Common myeloid progenitor, CD34-positive (primary cell): ENCODE data around the gene PSG5.
"Not testable (repeated sequence)": the region's sequence is repeated elsewhere in the genome, so short reads cannot be mapped to it uniquely, and the experiment has no call there.

ENCODE experiments used
- CTCF ChIA-PET: fragments of 350-600 bp; sonication (Branson Sonifier 250); formaldehyde crosslinking; loops from one replicate; lab custom pipeline; 2021; ENCODE audit warnings: antibody characterized with exemption; lab: Charles Lee
- POLR2A ChIA-PET: fragments of 350-600 bp; sonication (Branson Sonifier 250); formaldehyde crosslinking; loops from one replicate; lab custom pipeline; 2021; ENCODE audit warnings: antibody characterized with exemption; lab: Charles Lee
- DNase-seq, 3 donors: peaks; one replicate each; pipeline versions ENCODE4 v3.0.0 to v3.0.0-alpha.2; 2013
- H3K27ac ChIP-seq, 2 experiments: 1 replicate in 1 of 2; 2 replicates in 1 of 2; pipeline ENCODE4 v1.7.0; 2013; ENCODE audit warnings: inconsistent platforms in 2 of 2, low read length in 2 of 2, mild to moderate bottlenecking in 2 of 2, low read depth in 1 of 2, moderate library complexity in 1 of 2; ENCODE audit not compliant: severe bottlenecking in 2 of 2, insufficient read depth in 1 of 2, poor library complexity in 1 of 2
- H3K27me3 ChIP-seq, 5 experiments: replicated peaks in 2 of 5; 1 replicate in 3 of 5; 2 replicates in 2 of 5; pipeline versions ENCODE4 v1.6.1 to v1.7.0; 2013; ENCODE audit warnings: low read length in 4 of 5, mild to moderate bottlenecking in 2 of 5, moderate library complexity in 2 of 5, inconsistent platforms in 1 of 5; ENCODE audit not compliant: insufficient read depth in 5 of 5, control insufficient read depth in 4 of 5
- H3K36me3 ChIP-seq, 4 experiments: 1 replicate in 2 of 4; 2 replicates in 2 of 4; pipeline versions ENCODE4 v1.6.1 to v1.7.0; 2013; ENCODE audit warnings: low read length in 3 of 4, control low read depth in 1 of 4, mild to moderate bottlenecking in 1 of 4; ENCODE audit not compliant: control insufficient read depth in 4 of 4, insufficient read depth in 4 of 4
- H3K4me1 ChIP-seq, 4 experiments: 1 replicate in 3 of 4; 2 replicates in 1 of 4; pipeline versions ENCODE4 v1.6.1 to v1.7.1; 2013; ENCODE audit warnings: low read length in 3 of 4, mild to moderate bottlenecking in 3 of 4, control low read depth in 1 of 4, inconsistent platforms in 1 of 4, moderate library complexity in 1 of 4; ENCODE audit not compliant: control insufficient read depth in 4 of 4, insufficient read depth in 4 of 4; ENCODE audit errors: control extremely low read depth in 1 of 4
- H3K4me3 ChIP-seq, 7 experiments: 1 replicate in 4 of 7; 2 replicates in 3 of 7; pipeline versions ENCODE4 v1.5.1 to v1.7.0; 2013; ENCODE audit warnings: mild to moderate bottlenecking in 7 of 7, low read length in 6 of 7, moderate library complexity in 6 of 7, inconsistent platforms in 2 of 7, low read depth in 2 of 7, control low read depth in 1 of 7; ENCODE audit not compliant: insufficient read depth in 4 of 7, control insufficient read depth in 1 of 7; ENCODE audit errors: extremely low read depth in 1 of 7
- H3K9me3 ChIP-seq, 5 experiments: 1 replicate in 4 of 5; 2 replicates in 1 of 5; pipeline versions ENCODE4 v1.6.1 to v1.7.1; 2013; ENCODE audit warnings: low read length in 4 of 5, mild to moderate bottlenecking in 2 of 5, inconsistent platforms in 1 of 5, low read depth in 1 of 5, moderate library complexity in 1 of 5; ENCODE audit not compliant: control insufficient read depth in 4 of 5, insufficient read depth in 2 of 5; ENCODE audit errors: control extremely low read depth in 1 of 5
- WGBS: methylation state at CpG from one replicate; pipeline ENCODE4 v1.1.5; 2013; ENCODE audit not compliant: insufficient coverage; 5-methylcytosine and 5-hydroxymethylcytosine counted together

The PSG5 gene

DNA sequence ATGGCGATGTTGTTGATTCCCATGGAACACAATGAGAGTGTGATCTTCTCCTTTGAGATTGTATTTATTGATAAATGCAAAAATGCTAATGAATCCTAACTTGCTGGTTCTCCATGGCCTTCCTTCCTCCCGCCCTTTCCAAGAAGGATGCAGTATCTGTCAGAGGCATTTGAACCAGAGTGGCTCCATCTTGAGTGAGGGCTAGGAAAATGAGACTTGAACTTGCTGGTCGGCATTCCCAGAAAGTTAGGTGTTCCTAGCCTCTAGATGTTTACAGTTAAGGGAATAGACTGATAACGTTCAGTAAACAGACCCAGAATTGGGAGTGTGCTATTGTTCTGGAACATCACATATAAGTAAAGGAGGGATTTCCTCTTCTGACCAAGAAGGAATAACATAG is 59.6 kb downstream of the PSG5 start:
- Histone ChIP-seq H3K9me3 (no peaks in the 10 kb centered on the region), H3K4me3 (no peak overlapping the region), H3K4me1 (no peaks in the 10 kb centered on the region), H3K27ac (no peak overlapping the region), H3K27me3 (no peaks in the 10 kb centered on the region), H3K36me3 (no peaks in the 10 kb centered on the region)
- DNase-seq: no peak
- POLR2A ChIA-PET: no interaction called here
- CTCF ChIA-PET: no interaction called here
- 94% methylated on average over 3 of the region's 4 CpGs for WGBS

DNA sequence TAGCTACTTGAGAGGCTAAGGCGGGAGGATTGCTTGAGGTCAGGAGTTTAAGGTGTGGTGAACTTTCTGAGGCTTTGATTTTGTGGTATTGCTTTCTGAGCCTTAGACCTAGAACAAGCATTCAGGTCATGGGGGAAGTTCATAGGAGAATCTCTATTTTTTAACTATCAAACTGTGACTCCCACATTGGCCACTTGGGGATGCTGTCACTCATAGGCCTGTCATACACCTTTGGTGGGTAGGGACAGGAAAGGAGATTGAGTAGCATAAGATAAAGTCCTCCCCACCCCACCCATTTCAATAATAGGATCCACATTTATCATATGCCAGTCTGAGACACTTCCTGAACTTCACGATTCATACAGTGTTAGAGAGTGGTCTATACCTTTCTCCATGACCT is 62.0 kb downstream of the PSG5 start:
- ChIA-PET CTCF (no interaction called here), POLR2A (no interaction called here)
- H3K4me1 ChIP-seq: no peaks in the 10 kb centered on the region
- no peaks in the 10 kb centered on the region for H3K36me3 ChIP-seq
- no peak overlapping the region for H3K4me3 ChIP-seq
- WGBS: 100% methylated on average over 1 of the region's 2 CpGs
- H3K27ac ChIP-seq: no peak overlapping the region
- DNase-seq: no peak
- no peaks in the 10 kb centered on the region for H3K27me3 ChIP-seq
- no peaks in the 10 kb centered on the region for H3K9me3 ChIP-seq

DNA sequence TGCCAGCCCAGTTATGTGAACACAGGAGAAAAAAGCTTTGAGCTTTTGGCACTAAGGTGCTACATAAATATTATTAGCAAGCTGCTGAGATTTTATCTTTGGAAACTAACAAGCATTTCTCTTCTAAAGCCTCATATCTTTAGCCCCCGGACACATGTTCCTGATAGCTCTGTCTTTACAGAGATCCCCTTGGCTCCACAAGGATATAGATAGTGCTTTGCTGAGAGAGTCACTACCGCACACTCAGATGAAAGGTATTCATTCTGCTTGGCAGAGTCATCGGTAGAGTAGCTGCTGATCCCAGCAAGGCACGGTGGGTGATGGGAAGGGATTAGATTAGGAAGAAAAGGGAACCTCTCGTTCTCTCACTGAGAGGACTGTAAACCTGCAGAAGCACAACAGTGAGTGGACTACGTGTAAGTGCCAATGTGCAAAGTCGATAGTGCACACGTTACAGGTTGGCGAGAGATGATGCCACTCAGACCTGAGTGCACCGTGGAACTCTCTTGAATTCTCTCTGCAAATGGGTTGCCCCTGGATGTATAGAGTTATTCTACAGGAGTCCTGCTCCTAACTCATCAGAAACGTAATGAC is 65.8 kb downstream of the PSG5 start:
- H3K27ac ChIP-seq, DNase-seq, H3K4me1 ChIP-seq, H3K9me3 ChIP-seq, H3K36me3 ChIP-seq, H3K4me3 ChIP-seq, POLR2A ChIA-PET, H3K27me3 ChIP-seq, CTCF ChIA-PET: not testable (repeated sequence)
- WGBS: 85% methylated on average over 10 of the region's 11 CpGs

DNA sequence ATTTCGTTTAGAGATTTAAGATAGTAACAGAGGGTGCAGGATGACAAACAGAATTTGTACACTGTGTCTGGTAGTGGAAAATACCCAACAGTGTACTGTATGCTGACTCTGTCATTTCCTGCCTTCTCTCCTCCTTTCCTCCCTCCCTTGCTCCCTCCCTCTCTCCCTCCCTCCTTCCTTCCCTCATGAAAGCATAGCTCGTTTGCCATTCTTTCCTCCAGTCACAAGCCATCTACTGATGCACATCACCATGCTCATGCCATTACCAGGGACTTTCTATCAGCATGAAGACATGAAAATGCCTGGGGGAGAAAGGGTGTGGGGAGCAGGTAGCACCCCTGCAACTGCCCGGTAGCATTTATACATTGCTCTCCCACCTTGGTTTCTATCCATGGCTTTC is 66.8 kb downstream of the PSG5 start:
- H3K27me3 ChIP-seq, DNase-seq, CTCF ChIA-PET, H3K4me1 ChIP-seq, H3K4me3 ChIP-seq, H3K9me3 ChIP-seq, POLR2A ChIA-PET, H3K27ac ChIP-seq, H3K36me3 ChIP-seq: not testable (repeated sequence)
- no CpG with 5 or more reads among the region's 3 CpGs for WGBS
